Uterus (tissue), 4 donors: ENCODE measurements around the gene SS18. TPM values are rescaled to one million over a fixed set of nuclear protein-coding genes. Genes with fewer than 3 reads are reported as not detected.
"Not testable (repeated sequence)": the region's sequence is repeated elsewhere in the genome, so short reads cannot be mapped to it uniquely, and the experiment has no call there.

Source experiments
- DNase-seq, 2 donors: peaks; one replicate each; pipeline ENCODE4 v3.0.0-alpha.2; 2019 to 2020
- H3K27ac ChIP-seq, 2 donors: fragments of 200-600 bp; sonication (generic); 1 replicate in 1 of 2; 2 replicates in 1 of 2; pipeline ENCODE4 v1.5.1; 2016 to 2018
- H3K27me3 ChIP-seq, 2 donors: fragments of 200-600 bp; sonication (generic); one replicate each; pipeline ENCODE4 v1.5.1; 2018 to 2019; ENCODE audit warnings: control low read depth in 1 of 2
- H3K36me3 ChIP-seq, 2 donors: fragments of 200-600 bp; sonication (generic); one replicate each; pipeline ENCODE4 v1.5.1; 2019; ENCODE audit warnings: control low read depth in 1 of 2
- H3K4me1 ChIP-seq, 2 donors: fragments of 200-600 bp; sonication (generic); one replicate each; pipeline ENCODE4 v1.5.1; 2018 to 2019; ENCODE audit warnings: control low read depth in 1 of 2
- H3K4me3 ChIP-seq, 2 donors: fragments of 200-600 bp; sonication (generic); 1 replicate in 1 of 2; 2 replicates in 1 of 2; pipeline ENCODE4 v1.5.1; 2018 to 2019; ENCODE audit warnings: mild to moderate bottlenecking in 1 of 2
- H3K9me3 ChIP-seq, 2 donors: fragments of 200-600 bp; sonication (generic); one replicate each; pipeline ENCODE4 v1.5.1; 2019; ENCODE audit warnings: control low read depth in 1 of 2
- CTCF ChIP-seq, 4 experiments: fragments of 200-600 bp in 2 of 4; fragments of 450-650 bp in 2 of 4; sonication (generic) in 2 of 4; IDR thresholded peaks; one replicate each; pipeline ENCODE4 v1.5.1; 2016 to 2019; ENCODE audit warnings: antibody characterized with exemption in 4 of 4, mild to moderate bottlenecking in 2 of 4, moderate library complexity in 1 of 4
- POLR2A ChIP-seq, 2 donors: fragments of 450-650 bp; IDR thresholded peaks; one replicate each; pipeline ENCODE4 v1.6.1; 2016; ENCODE audit warnings: antibody characterized with exemption in 2 of 2, mild to moderate bottlenecking in 1 of 2, moderate library complexity in 1 of 2
- intact Hi-C: fragments of 100-400 bp; cut with DNase I; formaldehyde crosslinking; loops from one replicate; pipeline ENCODE4 v1.15.1; 2023; ENCODE audit warnings: low total_unique reads
- total RNA-seq, 4 donors: library from RNA; depleted of rRNA in 3 of 4; stranded (reverse); fragments of >200 nt in 3 of 4; gene quantifications; one replicate each; pipeline versions ENCODE4 v1.1.0 to v1.2.4, GENCODE V29; 2014 to 2023
- donor health status: DM: yes; HTN: yes; CAD: no.

The SS18 gene
- total RNA-seq, 4 donors from 2014 or later, result 34.7 to 188 (median 91.9) TPM

- H3K4me3 ChIP-seq, result no peak overlapping the region
- no peaks in the 10 kb centered on the region for H3K4me1 ChIP-seq
- H3K27me3 ChIP-seq, result no peaks in the 10 kb centered on the region
- DNase-seq, result no peak
- TF ChIP-seq POLR2A (IDR thresholded peaks at IDR 0.05), result no peak
- no peak for TF ChIP-seq CTCF (IDR thresholded peaks at IDR 0.05)
- H3K27ac ChIP-seq, result no peak overlapping the region
- H3K9me3 ChIP-seq, result no peaks in the 10 kb centered on the region
- no peaks in the 10 kb centered on the region for H3K36me3 ChIP-seq
- intact Hi-C loops, result no loop called here
These were observed 37.4 kb upstream of the SS18 start for GRCh38 chr18:26127786-26128185.

DNA sequence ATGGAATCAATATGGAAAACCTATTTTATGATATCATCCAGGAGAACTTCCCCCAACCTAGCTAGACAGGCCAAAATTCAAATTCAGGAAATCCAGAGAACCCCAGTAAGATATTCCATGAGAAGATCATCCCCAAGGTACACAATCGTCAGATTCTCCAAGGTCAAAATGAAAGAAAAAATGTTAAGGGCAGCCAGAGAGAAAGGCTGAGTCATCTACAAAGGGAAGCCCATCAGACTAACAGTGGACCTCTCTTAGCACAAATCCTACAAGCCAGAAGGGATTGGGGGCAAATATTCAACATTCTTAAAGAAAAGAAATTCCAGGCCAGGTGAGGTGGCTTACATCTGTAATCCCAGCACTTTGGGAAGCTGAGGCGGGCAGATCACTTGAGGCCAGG lies 31.6 kb upstream of the SS18 start:
- H3K9me3 ChIP-seq, intact Hi-C loops, DNase-seq, H3K27me3 ChIP-seq, H3K4me1 ChIP-seq, H3K27ac ChIP-seq, H3K36me3 ChIP-seq, H3K4me3 ChIP-seq: not testable (repeated sequence)

DNA sequence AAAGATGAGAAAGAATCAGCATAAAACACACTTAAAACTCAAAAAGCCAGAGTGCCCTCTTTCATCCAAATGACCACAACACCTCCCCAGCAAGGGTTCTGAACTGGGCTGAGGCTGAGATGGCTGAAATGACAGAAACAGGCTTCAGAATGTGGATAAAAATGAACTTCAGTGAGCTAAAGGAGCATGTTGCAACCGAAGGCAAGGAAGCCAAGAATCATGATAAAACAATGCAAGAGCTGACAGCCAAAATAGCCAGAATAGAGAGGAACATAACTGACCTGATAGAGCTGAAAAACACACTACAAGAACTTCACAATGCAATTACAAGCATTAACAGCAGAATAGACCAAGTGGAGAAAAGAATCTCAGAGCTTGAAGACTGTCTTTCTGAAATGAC lies 31.1 kb upstream of the SS18 start:
- intact Hi-C loops, result no loop called here
- H3K4me1 ChIP-seq, result no peaks in the 10 kb centered on the region

GRCh38 chr18:26119246-26119645 lies 28.8 kb upstream of the SS18 start:
- Histone ChIP-seq H3K27ac (no peak overlapping the region), H3K9me3 (no peaks in the 10 kb centered on the region), H3K36me3 (no peaks in the 10 kb centered on the region), H3K4me1 (no peaks in the 10 kb centered on the region), H3K4me3 (no peak overlapping the region), H3K27me3 (no peaks in the 10 kb centered on the region)
- TF ChIP-seq POLR2A (IDR thresholded peaks at IDR 0.05) (no peak), CTCF (IDR thresholded peaks at IDR 0.05) (no peak)
- no peak for DNase-seq
- intact Hi-C loops, result no loop called here

More for the DNA sequence above, 31.1 kb upstream of the SS18 start:
- H3K27ac ChIP-seq, result no peak overlapping the region
- H3K27me3 ChIP-seq, result no peaks in the 10 kb centered on the region
- TF ChIP-seq POLR2A (IDR thresholded peaks at IDR 0.05), result no peak
- TF ChIP-seq CTCF (IDR thresholded peaks at IDR 0.05), result no peak
- no peaks in the 10 kb centered on the region for H3K9me3 ChIP-seq
- H3K36me3 ChIP-seq, result no peaks in the 10 kb centered on the region
- no peak for DNase-seq
- H3K4me3 ChIP-seq, result no peak overlapping the region

DNA sequence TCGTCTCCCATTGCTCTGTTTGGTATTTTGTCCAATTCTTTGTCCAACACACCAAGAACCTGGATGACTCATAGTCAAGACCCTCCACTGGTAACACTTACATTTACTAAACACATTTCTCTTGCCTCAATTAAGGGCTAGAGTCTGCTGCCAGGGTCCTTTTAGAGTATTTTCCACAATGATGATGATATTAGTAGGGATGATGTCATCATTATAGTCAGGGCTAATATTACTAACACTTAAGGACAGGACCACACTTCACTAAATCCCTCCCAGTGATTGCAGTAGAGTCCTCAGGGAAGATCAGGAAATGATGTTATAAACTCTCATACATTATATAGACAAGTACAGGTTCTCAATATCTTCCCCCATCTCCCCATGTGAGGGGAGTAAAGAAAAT lies 13.6 kb upstream of the SS18 start:
- TF ChIP-seq POLR2A (IDR thresholded peaks at IDR 0.05), result no peak
- TF ChIP-seq CTCF (IDR thresholded peaks at IDR 0.05), result no peak
- Histone ChIP-seq H3K4me3 (no peak overlapping the region), H3K4me1 (no peaks in the 10 kb centered on the region), H3K27ac (no peak overlapping the region), H3K9me3 (no peaks in the 10 kb centered on the region), H3K36me3 (no peaks in the 10 kb centered on the region), H3K27me3 (no peaks in the 10 kb centered on the region)
- intact Hi-C loops, result no loop called here
- no peak for DNase-seq

- no peak overlapping the region for H3K4me3 ChIP-seq
- H3K36me3 ChIP-seq, result no peaks in the 10 kb centered on the region
- no peak for DNase-seq
- no peaks in the 10 kb centered on the region for H3K27me3 ChIP-seq
- TF ChIP-seq POLR2A (IDR thresholded peaks at IDR 0.05) (no peak), CTCF (IDR thresholded peaks at IDR 0.05) (no peak)
- intact Hi-C loops, result no loop called here
- H3K27ac ChIP-seq, result no peak overlapping the region
- no peaks in the 10 kb centered on the region for H3K9me3 ChIP-seq
- H3K4me1 ChIP-seq, result no peaks in the 10 kb centered on the region
These were observed 13.2 kb upstream of the SS18 start for GRCh38 chr18:26103579-26103978.
